Measurements from ENCODE around the gene MCIDAS.

MCIDAS gene

GRCh38 chr5:55226934-55227663 is at the start of gene MCIDAS:
MCIDAS (minus strand) TSS chr5:55227315; CDS start chr5:55227138, 177 bp downstream.
- peak in 1 of 2 donors; percentile 29 for DNase-seq (ENCODE audit: low read depth in 2 of 2, low spot score in 1 of 2)

GRCh38 chr5:55276771-55277170 is 49.7 kb upstream of the MCIDAS start:
- DNase-seq (ENCODE audit: low read depth in 2 of 2, low spot score in 1 of 2) = no peak

- DNase-seq (ENCODE audit: low read depth in 2 of 2, low spot score in 1 of 2) = no peak
Observed at GRCh38 chr5:55258339-55258738, 31.2 kb upstream of the MCIDAS start.

- no peak for DNase-seq (ENCODE audit: low read depth in 2 of 2, low spot score in 1 of 2)
Observed at GRCh38 chr5:55254802-55255201, 27.7 kb upstream of the MCIDAS start.

GRCh38 chr5:55250064-55250463 is 22.9 kb upstream of the MCIDAS start:
- DNase-seq (ENCODE audit: low read depth in 2 of 2, low spot score in 1 of 2) = no peak

GRCh38 chr5:55241746-55242145 is 14.6 kb upstream of the MCIDAS start:
- no peak for DNase-seq (ENCODE audit: low read depth in 2 of 2, low spot score in 1 of 2)

- DNase-seq (ENCODE audit: low read depth in 2 of 2, low spot score in 1 of 2) = no peak
Observed at GRCh38 chr5:55236800-55237199, 9.7 kb upstream of the MCIDAS start.

- no peak for DNase-seq (ENCODE audit: low read depth in 2 of 2, low spot score in 1 of 2)
Observed at GRCh38 chr5:55234121-55234700, 7.1 kb upstream of the MCIDAS start.

- DNase-seq (ENCODE audit: low read depth in 2 of 2, low spot score in 1 of 2) = no peak
Observed at GRCh38 chr5:55232985-55233928, 6.1 kb upstream of the MCIDAS start, which contains the start of gene CCNO. CCNO (minus strand) TSS chr5:55233608; CDS start chr5:55233523, 85 bp downstream.

GRCh38 chr5:55232271-55232984 is 5.3 kb upstream of the MCIDAS start:
- no peak for DNase-seq (ENCODE audit: low read depth in 2 of 2, low spot score in 1 of 2)

GRCh38 chr5:55231919-55232270 is 4.8 kb upstream of the MCIDAS start:
- DNase-seq (ENCODE audit: low read depth in 2 of 2, low spot score in 1 of 2) = no peak

GRCh38 chr5:55231029-55231918 is 4.2 kb upstream of the MCIDAS start:
- DNase-seq (ENCODE audit: low read depth in 2 of 2, low spot score in 1 of 2) = no peak

- DNase-seq (ENCODE audit: low read depth in 2 of 2, low spot score in 1 of 2) = no peak
Observed at GRCh38 chr5:55230086-55230629, 3.0 kb upstream of the MCIDAS start.

GRCh38 chr5:55227664-55228430 is 732 bp upstream of the MCIDAS start:
- no peak for DNase-seq (ENCODE audit: low read depth in 2 of 2, low spot score in 1 of 2)

- DNase-seq (ENCODE audit: low read depth in 2 of 2, low spot score in 1 of 2) = no peak
Observed at GRCh38 chr5:55226027-55226933, 835 bp downstream of the MCIDAS start.

GRCh38 chr5:55225346-55225745 is 1.8 kb downstream of the MCIDAS start:
- no peak for DNase-seq (ENCODE audit: low read depth in 2 of 2, low spot score in 1 of 2)

GRCh38 chr5:55223812-55224240 is 3.3 kb downstream of the MCIDAS start:
- DNase-seq (ENCODE audit: low read depth in 2 of 2, low spot score in 1 of 2) = no peak

Data from stimulated activated CD8-positive, alpha-beta memory T cell treated with anti-CD3 and anti-CD28 coated beads, Interleukin-4, amount 100 ng/mL, for 4 hours (primary cell).